ENCODE measurements around the gene ARHGAP6.

DNA sequence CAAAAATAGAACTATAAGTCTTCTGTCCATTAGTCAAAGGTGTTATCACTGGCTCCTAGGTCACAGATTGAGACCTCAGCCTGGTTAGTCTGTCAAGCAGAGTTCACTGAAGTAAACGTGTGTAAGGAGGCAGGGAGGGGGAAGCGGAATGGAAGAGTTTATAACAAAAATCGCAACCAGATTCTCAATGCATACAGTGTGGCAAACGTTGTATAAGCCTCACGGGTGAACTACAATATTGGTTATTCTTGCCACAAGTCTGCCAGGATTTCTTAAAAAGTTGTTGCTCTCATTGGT, 257.7 kb downstream of the ARHGAP6 start:
- TF ChIP-seq POLR2AphosphoS5 (IDR thresholded peaks at IDR 0.05; ENCODE audit: insufficient read depth, low read depth, low read length) (no peak), GATA2 (IDR thresholded peaks at IDR 0.05; ENCODE audit: insufficient read depth, insufficient read length, low read depth, low read length) (no peak), POLR2A (IDR thresholded peaks at IDR 0.05; ENCODE audit: low read depth, low read length) (no peak), JUN (IDR thresholded peaks at IDR 0.05; ENCODE audit: borderline replicate concordance, insufficient read depth, insufficient read length, low read depth) (no peak), EZH2 (IDR thresholded peaks at IDR 0.05; ENCODE audit: borderline replicate concordance, low read depth, low read length, severe bottlenecking) (no peak), FOS (IDR thresholded peaks at IDR 0.05; ENCODE audit: borderline replicate concordance, insufficient read depth, low read length) (no peak)
- TF ChIP-seq, protein P1, sequence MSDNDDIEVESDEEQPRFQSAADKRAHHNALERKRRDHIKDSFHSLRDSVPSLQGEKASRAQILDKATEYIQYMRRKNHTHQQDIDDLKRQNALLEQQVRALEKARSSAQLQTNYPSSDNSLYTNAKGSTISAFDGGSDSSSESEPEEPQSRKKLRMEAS (IDR thresholded peaks at IDR 0.05; ENCODE audit: insufficient read depth, insufficient read length): no peak
- TF ChIP-seq, protein P2, sequence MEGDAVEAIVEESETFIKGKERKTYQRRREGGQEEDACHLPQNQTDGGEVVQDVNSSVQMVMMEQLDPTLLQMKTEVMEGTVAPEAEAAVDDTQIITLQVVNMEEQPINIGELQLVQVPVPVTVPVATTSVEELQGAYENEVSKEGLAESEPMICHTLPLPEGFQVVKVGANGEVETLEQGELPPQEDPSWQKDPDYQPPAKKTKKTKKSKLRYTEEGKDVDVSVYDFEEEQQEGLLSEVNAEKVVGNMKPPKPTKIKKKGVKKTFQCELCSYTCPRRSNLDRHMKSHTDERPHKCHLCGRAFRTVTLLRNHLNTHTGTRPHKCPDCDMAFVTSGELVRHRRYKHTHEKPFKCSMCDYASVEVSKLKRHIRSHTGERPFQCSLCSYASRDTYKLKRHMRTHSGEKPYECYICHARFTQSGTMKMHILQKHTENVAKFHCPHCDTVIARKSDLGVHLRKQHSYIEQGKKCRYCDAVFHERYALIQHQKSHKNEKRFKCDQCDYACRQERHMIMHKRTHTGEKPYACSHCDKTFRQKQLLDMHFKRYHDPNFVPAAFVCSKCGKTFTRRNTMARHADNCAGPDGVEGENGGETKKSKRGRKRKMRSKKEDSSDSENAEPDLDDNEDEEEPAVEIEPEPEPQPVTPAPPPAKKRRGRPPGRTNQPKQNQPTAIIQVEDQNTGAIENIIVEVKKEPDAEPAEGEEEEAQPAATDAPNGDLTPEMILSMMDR (IDR thresholded peaks at IDR 0.05; ENCODE audit: extremely low read depth in 1 of 2, insufficient read depth in 1 of 2, low read depth in 1 of 2, low read length in 2 of 2): no peak
